Measurements from ENCODE around the gene FLG2. TPM values are rescaled to one million over a fixed set of nuclear protein-coding genes. Genes with fewer than 3 reads are reported as not detected.

Gene FLG2
- total and polyA plus RNA-seq, 4 donors, result not detected

DNA sequence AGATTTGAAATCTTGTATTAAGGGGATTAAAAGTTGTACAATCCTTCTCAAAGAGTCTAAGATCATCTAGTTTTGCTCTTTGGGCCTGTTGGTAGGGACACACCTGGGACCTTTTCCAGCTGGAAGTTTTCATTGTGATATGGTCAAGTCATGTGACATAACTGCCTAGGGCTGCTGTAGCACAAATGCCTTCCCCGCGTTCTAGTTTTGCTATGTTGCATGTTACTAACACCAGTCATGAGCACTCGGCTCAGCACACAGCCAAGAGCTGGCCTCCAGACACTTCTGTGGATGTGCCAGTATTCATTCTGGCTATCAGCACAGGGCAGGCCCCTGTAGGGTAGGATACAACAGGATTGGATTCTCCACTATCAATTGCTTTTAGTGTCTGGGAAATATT is 14.6 kb upstream of the FLG2 start:
- intact Hi-C loops (cut with DNase I), result no loop called here
- Histone ChIP-seq H3K27ac (ENCODE audit: low read depth in 1 of 2, low read length in 2 of 2) (no peak overlapping the region), H3K27me3 (ENCODE audit: control insufficient read depth in 1 of 2, insufficient read depth in 2 of 2, low read length in 1 of 2) (no peaks in the 10 kb centered on the region), H3K4me1 (ENCODE audit: control insufficient read depth in 1 of 2, insufficient read depth in 2 of 2, low read length in 2 of 2) (no peaks in the 10 kb centered on the region), H3K4me3 (ENCODE audit: low read length in 2 of 2) (no peak overlapping the region), H3K9me3 (ENCODE audit: control insufficient read depth, low read length) (no peaks in the 10 kb centered on the region), H3K36me3 (ENCODE audit: control insufficient read depth in 1 of 2, insufficient read depth in 2 of 2, low read length in 1 of 2) (no peaks in the 10 kb centered on the region)
- ATAC-seq (ENCODE audit: low FRiP score) (peak; percentile 15), DNase-seq (no peak)
- WGBS, 2 donors, result 4 to 11% methylated on average over 3 of the region's 3 CpGs

DNA sequence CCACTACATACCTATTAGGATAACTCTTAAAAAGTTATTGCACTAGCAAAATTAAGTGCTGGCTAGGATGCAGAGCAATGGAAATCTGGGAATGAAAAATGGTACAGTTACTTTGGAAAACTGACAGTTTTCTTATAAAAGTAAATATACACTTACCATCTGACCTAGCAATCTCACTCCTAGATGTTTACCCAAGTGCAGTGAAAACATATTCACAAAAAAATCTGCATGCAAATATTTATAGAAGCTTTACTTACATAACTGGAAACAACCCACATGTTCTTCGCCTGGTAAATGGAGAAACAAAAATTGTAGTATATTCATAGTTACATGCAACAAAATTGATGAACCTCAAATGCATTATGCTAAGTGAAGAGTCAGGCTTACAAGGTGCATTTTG is 12.9 kb upstream of the FLG2 start:
- Histone ChIP-seq H3K4me3 (ENCODE audit: low read length in 2 of 2) (no peak overlapping the region), H3K27me3 (ENCODE audit: control insufficient read depth in 1 of 2, insufficient read depth in 2 of 2, low read length in 1 of 2) (no peaks in the 10 kb centered on the region), H3K4me1 (ENCODE audit: control insufficient read depth in 1 of 2, insufficient read depth in 2 of 2, low read length in 2 of 2) (no peaks in the 10 kb centered on the region), H3K36me3 (ENCODE audit: control insufficient read depth in 1 of 2, insufficient read depth in 2 of 2, low read length in 1 of 2) (peaks cover 0 to 2% of the 10 kb centered on the region in 2 donors), H3K27ac (ENCODE audit: low read depth in 1 of 2, low read length in 2 of 2) (no peak overlapping the region), H3K9me3 (ENCODE audit: control insufficient read depth, low read length) (no peaks in the 10 kb centered on the region)
- DNase-seq (no peak), ATAC-seq (ENCODE audit: low FRiP score) (no peak)
- intact Hi-C loops (cut with DNase I), result no loop called here
- WGBS, 2 donors, result 69 to 77% methylated on average over 1 of the region's 1 CpG

DNA sequence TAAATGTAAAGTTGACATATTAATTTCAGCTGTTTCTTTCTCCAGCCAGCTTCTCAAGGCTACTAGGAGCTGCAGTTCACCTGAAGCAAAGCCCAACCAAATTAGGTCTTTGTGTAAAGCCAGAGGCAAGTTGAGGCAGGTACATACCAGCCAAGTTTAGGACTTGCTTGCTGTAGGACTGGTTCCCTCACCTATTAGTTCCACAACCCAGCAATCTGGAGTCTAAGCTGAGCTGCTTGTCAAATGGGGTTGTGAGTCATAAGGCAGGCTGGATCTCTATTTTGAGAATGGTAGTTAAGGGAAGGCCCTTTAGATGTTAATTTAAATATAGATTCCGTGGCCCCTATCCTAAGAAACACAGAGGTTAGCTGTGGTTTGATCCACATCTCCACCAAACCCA is 7.6 kb upstream of the FLG2 start:
- Histone ChIP-seq H3K4me1 (ENCODE audit: control insufficient read depth in 1 of 2, insufficient read depth in 2 of 2, low read length in 2 of 2) (no peaks in the 10 kb centered on the region), H3K27me3 (ENCODE audit: control insufficient read depth in 1 of 2, insufficient read depth in 2 of 2, low read length in 1 of 2) (no peaks in the 10 kb centered on the region), H3K36me3 (ENCODE audit: control insufficient read depth in 1 of 2, insufficient read depth in 2 of 2, low read length in 1 of 2) (peaks cover 0 to 2% of the 10 kb centered on the region in 2 donors), H3K9me3 (ENCODE audit: control insufficient read depth, low read length) (no peaks in the 10 kb centered on the region), H3K27ac (ENCODE audit: low read depth in 1 of 2, low read length in 2 of 2) (no peak overlapping the region), H3K4me3 (ENCODE audit: low read length in 2 of 2) (no peak overlapping the region)
- no peak for ATAC-seq (ENCODE audit: low FRiP score)
- DNase-seq, result no peak
- WGBS, 2 donors, result 46 to 49% methylated on average over 1 of the region's 1 CpG
- intact Hi-C loops (cut with DNase I), result no loop called here

DNA sequence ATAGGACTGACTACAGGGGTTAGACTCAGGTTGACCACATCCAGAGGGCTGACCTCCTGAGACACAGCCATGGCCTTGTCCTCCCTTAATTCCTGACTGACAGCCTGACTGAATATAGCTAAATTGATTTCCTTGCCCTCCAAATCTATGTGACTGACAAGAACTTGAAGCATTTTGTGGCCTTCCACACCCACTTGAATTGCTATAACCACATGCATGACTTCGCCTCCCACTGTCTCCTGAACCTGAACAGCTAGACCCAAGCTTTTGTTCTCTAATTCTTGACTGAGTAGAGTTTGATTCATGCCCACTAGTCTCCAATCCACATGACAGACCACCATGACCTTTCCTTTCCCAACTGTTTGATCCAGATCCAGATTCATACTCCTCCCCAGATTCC is 3.1 kb downstream of the FLG2 start:
- Histone ChIP-seq H3K27ac (ENCODE audit: low read depth in 1 of 2, low read length in 2 of 2) (no peak overlapping the region), H3K27me3 (ENCODE audit: control insufficient read depth in 1 of 2, insufficient read depth in 2 of 2, low read length in 1 of 2) (no peaks in the 10 kb centered on the region), H3K4me1 (ENCODE audit: control insufficient read depth in 1 of 2, insufficient read depth in 2 of 2, low read length in 2 of 2) (no peaks in the 10 kb centered on the region), H3K36me3 (ENCODE audit: control insufficient read depth in 1 of 2, insufficient read depth in 2 of 2, low read length in 1 of 2) (no peaks in the 10 kb centered on the region), H3K9me3 (ENCODE audit: control insufficient read depth, low read length) (peaks cover 9% of the 10 kb centered on the region), H3K4me3 (ENCODE audit: low read length in 2 of 2) (no peak overlapping the region)
- ATAC-seq (ENCODE audit: low FRiP score) (no peak), DNase-seq (no peak)
- intact Hi-C loops (cut with DNase I), result no loop called here
- 40 to 94% methylated on average over 1 of the region's 1 CpG for WGBS, 2 donors

DNA sequence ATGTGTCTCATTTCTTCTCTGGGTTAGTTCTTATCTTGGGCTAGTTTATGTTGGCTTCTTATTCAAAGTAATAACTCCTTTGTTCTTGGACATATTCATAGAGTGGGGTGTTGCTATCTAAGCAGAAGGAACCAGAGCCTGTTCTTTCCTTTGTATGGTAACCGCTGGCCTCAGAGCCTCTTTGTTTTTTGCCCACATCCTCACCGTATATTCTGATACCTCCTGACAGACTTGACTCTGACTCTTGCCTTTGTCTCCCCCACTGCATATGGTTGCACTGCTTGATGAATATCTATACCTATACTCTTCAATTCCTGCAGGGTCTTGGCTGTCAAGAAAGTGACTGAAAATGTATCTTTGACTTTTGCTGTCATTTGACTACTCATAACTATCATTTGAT is 10.2 kb downstream of the FLG2 start:
- peaks cover 9% of the 10 kb centered on the region for H3K9me3 ChIP-seq (ENCODE audit: control insufficient read depth, low read length)
- DNase-seq, result no peak
- intact Hi-C loops (cut with DNase I), result no loop called here
- no peak overlapping the region for H3K4me3 ChIP-seq (ENCODE audit: low read length in 2 of 2)
- H3K4me1 ChIP-seq (ENCODE audit: control insufficient read depth in 1 of 2, insufficient read depth in 2 of 2, low read length in 2 of 2), result no peaks in the 10 kb centered on the region
- H3K36me3 ChIP-seq (ENCODE audit: control insufficient read depth in 1 of 2, insufficient read depth in 2 of 2, low read length in 1 of 2), result no peaks in the 10 kb centered on the region
- no peak overlapping the region for H3K27ac ChIP-seq (ENCODE audit: low read depth in 1 of 2, low read length in 2 of 2)
- H3K27me3 ChIP-seq (ENCODE audit: control insufficient read depth in 1 of 2, insufficient read depth in 2 of 2, low read length in 1 of 2), result no peaks in the 10 kb centered on the region
- ATAC-seq (ENCODE audit: low FRiP score), result no peak
- 94 to 97% methylated on average over 2 of the region's 2 CpGs for WGBS, 2 donors

DNA sequence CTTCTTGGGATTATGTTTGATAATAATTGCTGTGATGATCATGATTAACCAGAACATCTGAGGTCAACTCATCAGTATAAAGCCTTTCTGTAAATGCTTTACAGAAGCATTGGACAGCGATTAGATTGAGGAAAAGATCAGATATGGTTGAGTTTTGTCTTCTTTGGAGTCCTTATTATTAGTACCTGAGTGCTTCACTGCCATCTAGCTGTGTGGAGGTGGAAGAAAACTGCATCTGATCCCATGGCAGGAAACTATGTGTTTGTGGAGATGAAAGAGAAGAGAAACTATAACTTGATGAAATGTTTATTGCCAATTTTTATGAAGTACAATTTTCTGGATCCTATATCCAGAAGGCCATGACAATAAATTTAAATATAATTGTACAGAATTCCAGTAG is 11.4 kb downstream of the FLG2 start:
- Histone ChIP-seq H3K27me3 (ENCODE audit: control insufficient read depth in 1 of 2, insufficient read depth in 2 of 2, low read length in 1 of 2) (no peaks in the 10 kb centered on the region), H3K4me1 (ENCODE audit: control insufficient read depth in 1 of 2, insufficient read depth in 2 of 2, low read length in 2 of 2) (no peaks in the 10 kb centered on the region), H3K9me3 (ENCODE audit: control insufficient read depth, low read length) (peaks cover 5% of the 10 kb centered on the region), H3K27ac (ENCODE audit: low read depth in 1 of 2, low read length in 2 of 2) (no peak overlapping the region), H3K4me3 (ENCODE audit: low read length in 2 of 2) (no peak overlapping the region), H3K36me3 (ENCODE audit: control insufficient read depth in 1 of 2, insufficient read depth in 2 of 2, low read length in 1 of 2) (no peaks in the 10 kb centered on the region)
- intact Hi-C loops (cut with DNase I), result no loop called here
- WGBS, 2 donors, result 31 to 38% methylated on average over 1 of the region's 1 CpG
- DNase-seq (no peak), ATAC-seq (ENCODE audit: low FRiP score) (no peak)

DNA sequence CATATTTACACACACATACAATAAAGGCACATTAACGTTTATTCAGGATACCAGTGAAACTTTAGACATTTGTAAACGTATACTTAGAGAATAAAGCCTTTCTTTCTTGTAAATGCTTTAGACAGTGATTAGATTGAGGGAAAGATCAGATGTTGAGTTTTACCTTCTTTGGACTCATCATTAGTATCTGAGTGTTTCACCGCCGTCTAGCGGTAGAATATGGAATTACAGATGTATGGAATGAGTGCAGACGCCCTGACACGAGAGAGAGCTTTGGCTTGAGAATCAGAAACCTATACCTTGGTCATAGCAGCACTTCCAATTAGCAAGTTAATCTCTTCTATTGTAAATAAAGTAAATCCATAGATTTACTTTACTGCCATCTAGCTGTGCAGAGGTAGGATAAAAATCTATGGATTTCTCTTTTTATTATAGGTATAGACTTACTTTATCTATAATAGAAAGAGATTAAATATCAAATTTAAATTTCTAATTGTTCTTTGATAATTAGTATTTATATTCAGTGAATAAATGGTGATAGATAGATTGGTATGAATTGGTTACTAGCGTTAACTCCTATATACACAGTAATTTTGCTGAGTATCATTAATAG is 12.6 kb downstream of the FLG2 start:
- no peaks in the 10 kb centered on the region for H3K36me3 ChIP-seq (ENCODE audit: control insufficient read depth in 1 of 2, insufficient read depth in 2 of 2, low read length in 1 of 2)
- H3K27ac ChIP-seq (ENCODE audit: low read depth in 1 of 2, low read length in 2 of 2), result no peak overlapping the region
- ATAC-seq (ENCODE audit: low FRiP score) (no peak), DNase-seq (no peak)
- no peak overlapping the region for H3K4me3 ChIP-seq (ENCODE audit: low read length in 2 of 2)
- H3K27me3 ChIP-seq (ENCODE audit: control insufficient read depth in 1 of 2, insufficient read depth in 2 of 2, low read length in 1 of 2), result no peaks in the 10 kb centered on the region
- H3K4me1 ChIP-seq (ENCODE audit: control insufficient read depth in 1 of 2, insufficient read depth in 2 of 2, low read length in 2 of 2), result no peaks in the 10 kb centered on the region
- peaks cover 3% of the 10 kb centered on the region for H3K9me3 ChIP-seq (ENCODE audit: control insufficient read depth, low read length)
- WGBS, 2 donors, result 15 to 21% methylated on average over 8 of the region's 8 CpGs
- intact Hi-C loops (cut with DNase I), result no loop called here

DNA sequence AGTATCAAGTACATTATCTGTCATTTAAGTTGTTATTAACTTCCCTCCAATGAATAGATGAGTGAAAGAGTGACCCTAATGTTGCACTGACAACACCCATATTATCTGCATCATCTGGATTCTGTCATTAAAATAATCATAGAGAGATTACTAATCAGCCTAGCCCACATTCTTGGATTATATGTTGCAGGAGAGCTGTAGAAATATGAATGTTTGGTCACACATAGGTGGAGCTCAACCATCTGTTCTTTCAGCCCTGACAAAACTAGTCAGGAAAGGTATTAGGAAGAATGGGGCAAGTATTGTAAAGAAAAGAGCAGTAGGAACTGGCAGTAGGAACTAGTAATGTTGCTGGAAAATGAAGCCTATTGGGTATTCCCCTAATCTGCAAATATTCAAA is 15.4 kb downstream of the FLG2 start:
- H3K9me3 ChIP-seq (ENCODE audit: control insufficient read depth, low read length), result no peaks in the 10 kb centered on the region
- no peak overlapping the region for H3K4me3 ChIP-seq (ENCODE audit: low read length in 2 of 2)
- DNase-seq (no peak), ATAC-seq (ENCODE audit: low FRiP score) (no peak)
- H3K27me3 ChIP-seq (ENCODE audit: control insufficient read depth in 1 of 2, insufficient read depth in 2 of 2, low read length in 1 of 2), result no peaks in the 10 kb centered on the region
- intact Hi-C loops (cut with DNase I), result no loop called here
- H3K36me3 ChIP-seq (ENCODE audit: control insufficient read depth in 1 of 2, insufficient read depth in 2 of 2, low read length in 1 of 2), result no peaks in the 10 kb centered on the region
- no peaks in the 10 kb centered on the region for H3K4me1 ChIP-seq (ENCODE audit: control insufficient read depth in 1 of 2, insufficient read depth in 2 of 2, low read length in 2 of 2)
- H3K27ac ChIP-seq (ENCODE audit: low read depth in 1 of 2, low read length in 2 of 2), result no peak overlapping the region

DNA sequence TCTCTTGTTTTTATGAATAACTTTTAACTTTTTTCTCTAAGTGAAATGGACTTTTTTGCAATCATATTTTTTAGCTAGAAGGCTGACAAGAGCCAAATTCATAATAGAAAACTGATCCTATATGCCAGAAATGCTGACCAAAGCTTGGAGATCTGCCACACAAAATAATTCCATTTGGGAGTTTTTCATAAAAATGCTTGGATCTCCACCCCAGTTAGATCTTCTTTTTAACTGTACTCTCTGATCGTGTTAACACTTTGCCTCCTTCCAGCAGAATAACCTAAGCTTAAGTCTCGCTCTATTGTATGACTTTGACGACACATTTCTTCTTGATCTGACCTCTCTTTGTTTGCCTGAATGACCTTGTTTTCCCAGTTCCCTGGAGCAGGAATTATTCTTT is 16.8 kb downstream of the FLG2 start:
- H3K36me3 ChIP-seq (ENCODE audit: control insufficient read depth in 1 of 2, insufficient read depth in 2 of 2, low read length in 1 of 2), result no peaks in the 10 kb centered on the region
- no peak overlapping the region for H3K4me3 ChIP-seq (ENCODE audit: low read length in 2 of 2)
- WGBS, 2 donors, result 39 to 53% methylated on average over 3 of the region's 3 CpGs
- H3K27ac ChIP-seq (ENCODE audit: low read depth in 1 of 2, low read length in 2 of 2), result no peak overlapping the region
- intact Hi-C loops (cut with DNase I), result no loop called here
- no peaks in the 10 kb centered on the region for H3K4me1 ChIP-seq (ENCODE audit: control insufficient read depth in 1 of 2, insufficient read depth in 2 of 2, low read length in 2 of 2)
- no peaks in the 10 kb centered on the region for H3K9me3 ChIP-seq (ENCODE audit: control insufficient read depth, low read length)
- ATAC-seq (ENCODE audit: low FRiP score) (no peak), DNase-seq (no peak)
- H3K27me3 ChIP-seq (ENCODE audit: control insufficient read depth in 1 of 2, insufficient read depth in 2 of 2, low read length in 1 of 2), result no peaks in the 10 kb centered on the region
